AG09319 (cell line): Measurements from ENCODE around the gene RAB29.

Experiments used
- DNase-seq: peaks from one replicate; pipeline ENCODE4 v3.0.0-alpha.2; 2010; ENCODE audit warnings: low read depth; ENCODE audit errors: extremely low read depth
- CTCF ChIP-seq: IDR thresholded peaks from 2 replicates; pipeline ENCODE4 v1.5.1; 2011; ENCODE audit warnings: low read depth, mild to moderate bottlenecking, inconsistent platforms, low read length, moderate library complexity

RAB29 gene

GRCh38 chr1:205719762-205720161, 55.5 kb downstream of the RAB29 start:
- no peak for DNase-seq
- no peak for TF ChIP-seq CTCF

- no peak for DNase-seq
- TF ChIP-seq CTCF = no peak
These were observed 56.3 kb downstream of the RAB29 start for GRCh38 chr1:205719015-205719414.
